ENCODE measurements around the gene ERICH4. TPM values are rescaled to one million over a fixed set of nuclear protein-coding genes. Genes with fewer than 3 reads are reported as not detected.

ERICH4 gene
- total and polyA plus RNA-seq, 9 of the 15 experiments (the other 6 are each of a cell fraction or from before 2014, with no cell fraction given): not detected

GRCh38 chr19:41439441-41440222, 3.3 kb upstream of the ERICH4 start, which contains the start of gene DMAC2 (continued):
- TF ChIP-seq, protein P1, sequence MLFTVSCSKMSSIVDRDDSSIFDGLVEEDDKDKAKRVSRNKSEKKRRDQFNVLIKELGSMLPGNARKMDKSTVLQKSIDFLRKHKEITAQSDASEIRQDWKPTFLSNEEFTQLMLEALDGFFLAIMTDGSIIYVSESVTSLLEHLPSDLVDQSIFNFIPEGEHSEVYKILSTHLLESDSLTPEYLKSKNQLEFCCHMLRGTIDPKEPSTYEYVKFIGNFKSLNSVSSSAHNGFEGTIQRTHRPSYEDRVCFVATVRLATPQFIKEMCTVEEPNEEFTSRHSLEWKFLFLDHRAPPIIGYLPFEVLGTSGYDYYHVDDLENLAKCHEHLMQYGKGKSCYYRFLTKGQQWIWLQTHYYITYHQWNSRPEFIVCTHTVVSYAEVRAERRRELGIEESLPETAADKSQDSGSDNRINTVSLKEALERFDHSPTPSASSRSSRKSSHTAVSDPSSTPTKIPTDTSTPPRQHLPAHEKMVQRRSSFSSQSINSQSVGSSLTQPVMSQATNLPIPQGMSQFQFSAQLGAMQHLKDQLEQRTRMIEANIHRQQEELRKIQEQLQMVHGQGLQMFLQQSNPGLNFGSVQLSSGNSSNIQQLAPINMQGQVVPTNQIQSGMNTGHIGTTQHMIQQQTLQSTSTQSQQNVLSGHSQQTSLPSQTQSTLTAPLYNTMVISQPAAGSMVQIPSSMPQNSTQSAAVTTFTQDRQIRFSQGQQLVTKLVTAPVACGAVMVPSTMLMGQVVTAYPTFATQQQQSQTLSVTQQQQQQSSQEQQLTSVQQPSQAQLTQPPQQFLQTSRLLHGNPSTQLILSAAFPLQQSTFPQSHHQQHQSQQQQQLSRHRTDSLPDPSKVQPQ (CRISPR knock-in tag; IDR thresholded peaks at IDR 0.05; ENCODE audit: borderline replicate concordance): no peak
- TF ChIP-seq HDAC3 (IDR thresholded peaks at IDR 0.05; ENCODE audit: borderline replicate concordance, partially characterized antibody): no peak
- TF ChIP-seq ZNF175 (CRISPR knock-in tag; IDR thresholded peaks at IDR 0.05; ENCODE audit: low read depth): no peak
- peak; percentile 75 for TF ChIP-seq FOS (IDR thresholded peaks at IDR 0.05; ENCODE audit: extremely low read depth, insufficient read length)
- no peak for TF ChIP-seq TRIM24 (IDR thresholded peaks at IDR 0.05)
- TF ChIP-seq BRD9 (IDR thresholded peaks at IDR 0.05; ENCODE audit: low read depth, partially characterized antibody): no peak
- no peak for TF ChIP-seq NUFIP1 (IDR thresholded peaks at IDR 0.05; ENCODE audit: partially characterized antibody)
- no peak for TF ChIP-seq ELK1 (CRISPR knock-in tag; IDR thresholded peaks at IDR 0.05)
- no peak for TF ChIP-seq HINFP (tag; conservative IDR thresholded peaks at IDR 0.05; ENCODE audit: low read depth)
- TF ChIP-seq ARHGAP35 (IDR thresholded peaks at IDR 0.05; ENCODE audit: partially characterized antibody): no peak
- no peak for TF ChIP-seq POLR3A (IDR thresholded peaks at IDR 0.05; ENCODE audit: borderline replicate concordance, extremely low read depth, insufficient read depth, insufficient read length)
- TF ChIP-seq RBM22 (IDR thresholded peaks at IDR 0.05; ENCODE audit: low read depth, low read length, poor library complexity, severe bottlenecking): no peak
- TF ChIP-seq MAFG (tag; conservative IDR thresholded peaks at IDR 0.05): no peak
- no peak for TF ChIP-seq KLF13 (tag; IDR thresholded peaks at IDR 0.05; ENCODE audit: borderline replicate concordance, low read depth)
- TF ChIP-seq ELF4 (CRISPR knock-in tag; IDR thresholded peaks at IDR 0.05): no peak
- no peak for TF ChIP-seq ETV6 (IDR thresholded peaks at IDR 0.05; ENCODE audit: borderline replicate concordance in 1 of 2, low read depth in 2 of 2, low read length in 1 of 2)
- TF ChIP-seq ETV6 (CRISPR knock-in tag; IDR thresholded peaks at IDR 0.05; ENCODE audit: borderline replicate concordance): no peak
- no peak for TF ChIP-seq JUNB (CRISPR knock-in tag; conservative IDR thresholded peaks at IDR 0.05)
- TF ChIP-seq SMARCC2 (IDR thresholded peaks at IDR 0.05; ENCODE audit: low read depth): no peak
